Measurements from ENCODE around the gene FRAS1.

GRCh38 chr4:78313754-78314120, 256.6 kb downstream of the FRAS1 start:
- TF ChIP-seq CTCF (IDR thresholded peaks at IDR 0.05; ENCODE audit: poor library complexity, severe bottlenecking) = no peak
- TF ChIP-seq MXI1 (conservative IDR thresholded peaks at IDR 0.05; ENCODE audit: poor library complexity, severe bottlenecking) = no peak
- no peak for TF ChIP-seq EP300 (conservative IDR thresholded peaks at IDR 0.05; ENCODE audit: poor library complexity, severe bottlenecking)
- no peak for TF ChIP-seq POLR2AphosphoS5 (IDR thresholded peaks at IDR 0.05)
- no peak for TF ChIP-seq SMC3 (conservative IDR thresholded peaks at IDR 0.05; ENCODE audit: poor library complexity)

All from neural cell (in vitro differentiated cells).